NCI-H510A (cell line): ENCODE results near the gene ASTN2.

ENCODE experiments used
- DNase-seq: peaks from one replicate; lab custom pipeline; 2025; lab: John Stamatoyannopoulos, UW

Gene ASTN2

DNA sequence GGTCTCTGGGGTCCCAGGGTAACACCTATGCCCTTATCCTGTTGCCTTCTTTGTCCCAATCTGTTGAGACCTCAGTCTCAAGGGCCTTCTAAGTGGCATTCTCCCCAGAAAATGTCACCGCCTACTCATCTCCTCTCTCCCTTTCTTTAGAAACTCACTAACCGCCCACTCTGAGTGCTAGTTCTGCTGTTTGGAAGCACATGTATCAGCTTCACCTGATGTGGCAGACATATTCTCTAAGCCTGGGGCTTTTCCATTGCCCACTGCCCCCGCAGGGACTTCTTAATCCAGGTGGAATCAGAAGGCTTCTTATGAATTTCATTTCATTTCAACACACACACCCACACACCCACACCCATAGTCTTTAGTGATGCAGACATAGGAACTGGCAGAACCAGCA is 165.1 kb downstream of the ASTN2 start:
- DNase-seq, result no peak

DNA sequence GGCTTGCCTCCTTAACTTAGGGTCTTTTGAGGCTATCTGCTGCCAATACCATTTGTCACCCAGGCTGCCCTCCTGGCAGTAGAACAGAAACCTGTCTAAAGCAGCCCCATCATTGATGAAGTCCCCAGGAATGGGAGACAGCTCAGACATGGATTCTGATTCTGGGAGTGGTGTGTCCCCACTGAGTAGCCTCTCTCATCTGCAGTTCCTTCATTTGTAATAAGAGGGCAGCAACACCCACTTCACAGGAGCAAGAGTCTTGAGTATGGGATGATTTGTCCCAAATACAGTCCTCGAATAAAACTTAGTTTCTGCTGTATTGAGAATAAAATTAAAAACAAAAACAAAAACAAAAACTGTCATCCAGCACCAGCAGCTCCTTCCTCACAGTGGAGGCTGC is 167.6 kb downstream of the ASTN2 start:
- no peak for DNase-seq

DNA sequence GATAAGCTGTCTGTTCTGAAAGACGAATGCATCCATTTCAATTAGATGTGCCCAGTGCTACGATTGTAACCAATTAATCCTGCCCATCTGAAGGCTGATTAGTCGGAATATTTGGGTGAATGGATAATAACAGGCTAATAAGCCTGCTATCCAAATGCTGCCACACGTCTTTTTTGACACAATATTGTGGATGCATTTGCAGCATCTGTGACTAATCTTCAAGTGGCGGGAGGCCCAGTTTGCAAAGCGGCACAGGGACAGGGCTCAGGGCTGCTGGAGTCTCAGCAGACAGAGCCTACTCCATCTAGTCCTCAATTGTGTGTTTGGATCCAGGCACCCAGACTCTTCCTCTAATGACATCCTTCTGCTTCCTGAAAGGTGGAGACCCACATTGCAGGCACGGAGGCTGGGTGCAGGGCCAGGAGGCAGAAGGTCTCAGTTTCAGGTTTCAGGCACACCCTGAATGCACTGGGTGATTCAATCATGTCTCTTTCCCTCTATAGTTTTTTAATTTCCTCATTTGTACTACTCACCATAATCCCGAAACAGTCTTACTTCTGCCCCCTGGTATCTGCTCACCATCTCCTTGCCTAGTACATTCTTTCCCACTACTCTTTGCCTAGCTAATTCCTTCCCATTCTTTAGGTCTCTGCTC is 169.6 kb downstream of the ASTN2 start:
- DNase-seq, result no peak

DNA sequence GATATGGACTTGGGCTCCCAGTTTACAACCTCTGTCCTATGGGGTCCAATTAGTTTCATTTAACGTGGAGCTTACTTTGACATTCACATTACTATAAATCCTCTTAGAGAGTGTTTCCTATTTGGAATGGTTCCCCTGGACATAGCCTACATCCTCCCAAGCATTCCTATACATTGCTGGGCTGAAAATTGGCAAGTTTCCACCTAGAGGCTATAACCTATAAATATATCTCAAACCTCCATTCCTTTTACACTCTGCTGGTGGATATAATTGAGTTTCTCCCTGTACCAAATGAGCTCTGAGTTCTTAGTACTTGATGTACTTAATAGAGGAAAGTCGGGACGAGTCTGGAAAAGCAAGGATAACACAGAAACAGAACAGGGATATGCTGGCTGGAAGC is 172.8 kb downstream of the ASTN2 start:
- DNase-seq, result no peak

GRCh38 chr9:117239428-117239827 is 175.4 kb downstream of the ASTN2 start:
- DNase-seq, result no peak

DNA sequence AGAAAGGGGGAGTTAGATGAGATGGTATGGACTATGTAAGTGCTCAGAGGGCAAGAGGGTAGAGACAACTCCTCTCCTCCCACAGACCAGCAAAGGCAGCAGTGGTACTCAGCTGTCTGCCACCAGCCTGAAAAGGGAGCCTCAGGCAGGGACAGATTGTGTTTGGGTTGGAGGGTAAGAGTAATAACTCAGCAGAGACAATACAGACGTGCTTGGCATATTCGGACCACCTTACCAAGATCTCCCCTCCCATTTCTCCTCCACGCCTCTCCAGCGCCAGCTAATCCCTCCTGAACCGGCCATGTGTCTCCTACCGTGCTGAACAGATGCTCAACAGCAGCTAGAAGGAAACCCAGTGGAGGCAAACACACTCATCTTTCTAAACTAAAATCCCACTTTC is 180.8 kb downstream of the ASTN2 start:
- no peak for DNase-seq

GRCh38 chr9:117233016-117233415 is 181.8 kb downstream of the ASTN2 start:
- DNase-seq, result no peak

DNA sequence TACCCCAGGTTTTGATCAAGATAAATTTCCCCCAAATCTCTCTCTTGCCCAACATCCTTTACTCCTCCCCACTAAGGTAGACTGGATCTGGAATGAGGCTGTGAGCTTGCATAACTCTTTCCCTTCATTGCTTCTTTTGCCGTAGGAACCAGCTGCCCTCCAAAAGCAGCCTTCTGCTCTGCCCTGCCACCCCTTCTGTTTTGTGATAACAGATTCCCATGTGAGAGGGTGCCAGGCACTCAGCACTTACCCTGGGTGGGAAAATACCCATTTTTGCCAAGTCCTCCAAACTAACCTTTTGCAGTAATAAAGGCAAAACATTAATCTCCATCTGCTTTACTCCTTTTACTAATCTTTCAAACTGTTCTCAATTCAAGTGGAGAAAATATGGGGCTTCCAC is 182.6 kb downstream of the ASTN2 start:
- DNase-seq, result no peak

GRCh38 chr9:117231012-117231411 is 183.8 kb downstream of the ASTN2 start:
- DNase-seq, result no peak

DNA sequence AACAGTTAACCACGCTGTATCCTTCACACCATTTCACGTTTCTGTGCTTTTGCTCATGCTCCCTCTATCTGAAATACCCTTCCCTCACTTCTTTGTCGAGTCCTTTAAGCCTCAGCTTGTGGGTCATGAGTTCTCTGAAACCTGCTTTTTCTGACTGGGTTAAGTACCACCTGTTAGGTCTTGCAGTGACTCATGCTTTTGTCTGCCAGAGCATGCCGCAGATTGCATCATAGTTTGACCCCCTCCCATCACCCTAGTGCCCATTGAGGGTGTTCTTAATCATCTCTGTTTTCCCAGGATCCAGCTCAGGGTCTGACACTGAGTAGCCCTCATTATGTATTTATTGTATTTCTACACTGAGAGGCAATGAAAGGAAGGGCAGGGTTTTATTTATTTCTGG is 190.2 kb downstream of the ASTN2 start:
- DNase-seq, result peak; percentile 30

DNA sequence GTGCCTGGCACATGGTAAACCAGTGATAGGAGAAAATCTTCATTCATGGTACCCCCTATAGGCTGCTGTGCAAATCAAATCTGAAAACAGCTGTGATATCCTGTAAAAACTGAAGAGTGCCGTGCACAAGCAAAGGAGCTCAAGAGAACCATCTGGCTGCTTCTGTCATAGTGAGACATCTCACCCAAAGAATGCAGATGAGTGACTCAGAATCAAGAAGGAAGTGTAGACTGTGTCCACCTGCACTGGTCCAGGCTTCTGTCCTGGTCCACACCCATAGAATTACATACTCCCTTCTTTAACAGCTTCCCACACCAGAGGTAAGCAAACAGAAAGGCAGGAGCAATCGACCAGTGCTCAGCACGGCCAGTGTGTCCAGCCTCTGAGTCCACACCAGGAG is 195.9 kb downstream of the ASTN2 start:
- no peak for DNase-seq

DNA sequence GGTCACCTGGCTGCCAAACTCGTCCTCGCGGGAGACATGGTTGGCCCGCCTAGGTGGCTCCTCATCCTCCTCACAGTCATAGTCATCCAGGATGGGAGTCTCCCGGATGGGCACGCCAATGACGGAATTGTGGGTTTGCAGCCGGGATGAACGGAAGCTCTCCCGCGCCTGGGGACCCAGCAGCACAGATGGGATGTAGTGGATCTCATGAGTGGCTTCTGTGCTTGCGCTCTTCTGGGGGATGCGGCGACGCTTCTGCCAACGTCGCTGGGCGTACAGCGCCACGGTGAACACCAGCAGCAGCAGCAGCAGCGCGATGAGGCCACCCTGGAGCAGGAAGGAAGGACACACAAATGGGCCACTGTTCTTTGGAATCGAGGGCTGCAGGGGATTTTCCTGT is 200.4 kb downstream of the ASTN2 start:
- no peak for DNase-seq

GRCh38 chr9:117211280-117211679 is 203.6 kb downstream of the ASTN2 start:
- DNase-seq, result no peak

DNA sequence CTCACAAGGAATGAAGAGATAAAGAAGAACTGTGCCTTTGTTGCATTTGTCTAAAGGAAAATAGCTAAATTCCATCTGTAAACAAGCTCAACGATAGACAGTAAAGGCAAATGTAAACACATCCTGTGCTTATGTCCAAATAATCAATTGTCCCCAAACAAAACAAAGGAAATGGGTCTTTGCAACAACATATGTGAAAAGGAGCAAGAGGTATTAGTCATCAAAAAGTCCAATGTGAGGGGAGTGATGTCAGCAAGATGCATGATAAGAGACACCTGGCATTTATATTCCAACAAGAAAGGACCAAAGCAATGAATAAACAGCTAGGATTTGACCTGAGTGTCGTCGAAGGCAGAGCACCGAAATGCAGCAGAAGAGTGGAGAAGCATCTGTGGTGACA is 209.1 kb downstream of the ASTN2 start:
- DNase-seq, result no peak

GRCh38 chr9:117204971-117205370 is 209.9 kb downstream of the ASTN2 start:
- no peak for DNase-seq

DNA sequence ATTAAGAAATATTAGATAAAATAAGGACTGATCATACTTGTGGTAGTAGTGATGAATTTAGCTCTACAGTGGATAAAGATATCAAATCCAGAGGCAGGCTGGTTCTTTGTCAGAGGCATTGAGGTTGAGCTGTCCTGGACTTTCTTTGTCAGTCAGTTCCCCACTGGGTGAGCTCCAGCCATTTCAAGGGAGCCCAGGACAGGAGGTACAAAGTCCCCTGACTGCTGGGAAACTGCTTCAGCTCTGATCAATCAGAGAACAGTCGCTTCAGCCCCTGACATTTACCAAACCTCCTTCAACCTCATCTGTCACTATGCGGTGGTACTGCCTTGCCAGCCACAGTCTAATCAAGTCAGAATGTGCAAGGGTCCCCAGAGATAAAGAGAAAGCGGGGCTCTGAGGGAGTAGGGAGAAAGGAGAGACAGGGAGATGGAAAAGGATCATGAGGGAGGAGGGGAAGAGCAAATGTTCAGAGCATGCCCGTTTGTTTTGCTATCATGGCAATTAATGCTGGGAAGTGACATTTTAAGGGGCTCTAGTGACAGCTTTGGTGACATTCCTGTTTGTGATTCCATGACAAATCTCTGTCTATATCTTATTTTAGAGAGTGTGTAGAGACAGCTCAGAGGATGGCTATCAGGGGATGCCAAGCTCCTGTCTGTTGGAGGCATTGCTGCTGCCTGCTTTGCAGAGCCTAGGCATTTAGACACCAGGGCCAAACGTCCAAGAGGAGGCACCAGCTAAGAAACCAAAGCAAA is 223.2 kb downstream of the ASTN2 start:
- no peak for DNase-seq

DNA sequence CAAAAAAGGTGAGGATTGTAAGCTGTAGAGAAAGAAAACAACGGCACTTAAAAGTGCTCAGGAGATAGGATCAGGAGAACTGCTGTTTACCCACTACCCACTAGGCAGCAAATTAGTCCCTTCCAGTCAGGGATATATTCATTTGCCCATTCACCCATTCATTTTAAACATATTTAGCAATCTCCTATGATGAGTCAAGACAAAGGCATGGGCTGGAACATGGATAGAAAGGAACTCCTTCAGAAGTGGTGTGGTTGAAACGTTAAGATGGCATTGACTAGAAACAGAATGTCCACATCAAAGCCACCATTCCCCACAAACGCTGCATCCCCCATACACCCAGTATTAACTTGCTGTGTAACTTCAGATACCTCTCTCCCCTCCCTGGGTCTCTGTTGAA is 225.7 kb downstream of the ASTN2 start:
- no peak for DNase-seq

DNA sequence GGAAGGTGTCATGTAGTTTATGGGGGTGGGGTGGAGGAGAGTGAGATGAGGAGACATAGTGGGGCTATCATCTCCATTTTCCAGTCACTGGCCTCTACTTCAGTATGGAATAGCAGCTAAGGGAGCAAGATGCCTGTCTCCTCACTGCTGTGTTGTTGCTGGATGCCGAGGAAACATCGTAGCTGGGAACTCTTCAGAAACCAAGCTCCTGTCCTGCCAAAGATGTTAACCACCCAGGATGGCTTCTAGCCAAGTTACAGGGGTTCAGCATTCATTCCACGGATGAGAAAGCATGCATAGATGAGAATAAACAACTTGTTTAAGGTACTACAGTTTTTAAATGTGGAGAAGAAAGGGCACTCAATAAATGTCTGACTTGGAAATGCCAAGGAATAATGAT is 226.5 kb downstream of the ASTN2 start:
- no peak for DNase-seq

DNA sequence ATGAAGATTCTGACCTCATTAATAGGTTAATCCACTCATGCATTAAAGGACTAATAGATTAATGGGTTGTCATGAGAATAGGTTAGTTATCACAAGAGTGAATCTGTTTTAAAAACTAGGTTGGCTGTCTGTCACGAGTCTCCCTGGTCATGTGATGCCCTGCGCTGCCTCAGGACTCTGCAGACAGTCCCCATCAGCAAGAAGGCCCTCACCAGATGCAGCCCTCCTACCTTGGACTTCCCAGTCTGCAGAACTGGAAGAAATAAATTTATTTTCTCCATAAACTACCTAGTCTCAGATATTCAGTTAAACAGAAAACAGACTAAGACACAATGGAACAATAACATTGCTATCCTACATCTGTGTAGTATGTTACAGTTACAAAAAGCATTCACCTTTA is 227.4 kb downstream of the ASTN2 start:
- no peak for DNase-seq

GRCh38 chr9:117184173-117184572 is 230.7 kb downstream of the ASTN2 start:
- no peak for DNase-seq

DNA sequence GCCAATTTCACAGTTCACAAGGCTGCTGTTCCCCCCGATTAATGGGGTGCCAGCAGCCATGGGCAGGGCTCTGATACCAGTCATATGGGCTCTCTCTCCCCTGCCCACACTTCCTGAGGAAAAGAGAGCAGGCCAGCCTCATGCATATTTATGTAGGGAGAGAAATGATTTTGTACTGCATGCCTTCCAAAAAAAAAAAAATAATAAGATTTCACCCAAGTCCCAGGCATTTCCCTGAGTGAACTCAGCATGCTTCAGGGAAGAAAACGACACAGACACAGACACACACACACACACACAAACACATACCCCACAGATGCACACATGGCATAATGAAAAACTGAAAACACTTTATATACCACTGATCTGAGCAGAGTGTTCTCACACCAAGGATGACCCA is 232.8 kb downstream of the ASTN2 start:
- no peak for DNase-seq

DNA sequence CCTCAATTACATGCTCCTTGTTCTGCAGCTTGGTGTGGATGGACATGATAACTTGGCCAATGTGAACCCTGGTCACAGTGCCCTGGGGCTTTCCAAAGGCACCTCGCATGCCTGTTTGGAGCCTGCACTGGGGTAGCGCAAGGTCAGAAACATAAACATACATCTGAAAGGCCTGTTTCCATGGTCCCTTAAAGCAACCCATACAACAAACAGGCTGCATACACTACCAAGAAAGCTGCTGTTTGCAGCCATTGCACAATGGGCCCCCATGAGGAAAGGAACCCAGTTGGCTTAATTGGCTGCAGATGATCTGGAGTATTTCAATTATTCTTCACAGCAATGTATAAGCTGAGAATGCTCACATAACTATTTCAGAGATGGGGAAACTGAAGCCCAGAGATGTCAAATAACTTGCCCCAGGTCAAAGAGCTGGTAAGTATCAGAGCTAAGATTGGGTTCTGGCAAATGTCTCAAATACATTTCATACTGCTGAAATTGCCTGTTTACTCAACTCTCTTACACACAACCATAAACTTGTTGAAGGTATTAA is 233.9 kb downstream of the ASTN2 start:
- DNase-seq, result no peak

GRCh38 chr9:117178596-117179375 is 236.1 kb downstream of the ASTN2 start:
- DNase-seq, result no peak
